H1 (cell line): ENCODE measurements around the gene SPAG4. TPM values are rescaled to one million over a fixed set of nuclear protein-coding genes. Genes with fewer than 3 reads are reported as not detected.

Source experiments
- BACH1 ChIP-seq: IDR thresholded peaks from 2 replicates; pipeline ENCODE4 v1.6.1; 2012; ENCODE audit warnings: low read length, improper control_type of control experiment
- CEBPB ChIP-seq: IDR thresholded peaks from 2 replicates; pipeline ENCODE4 v1.6.1; 2012; ENCODE audit warnings: low read depth, low read length
- CHD2 ChIP-seq: IDR thresholded peaks from 2 replicates; pipeline ENCODE4 v1.6.1; 2012; ENCODE audit warnings: low read length, improper control_type of control experiment
- E2F6 ChIP-seq: IDR thresholded peaks from 2 replicates; pipeline ENCODE4 v1.6.1; 2012; ENCODE audit warnings: inconsistent platforms
- EGR1 ChIP-seq: IDR thresholded peaks from 2 replicates; pipeline ENCODE4 v1.6.1; 2011; ENCODE audit warnings: low read depth, low read length, borderline replicate concordance
- EP300 ChIP-seq, 2 experiments: IDR thresholded peaks; 1 replicate in 1 of 2; 2 replicates in 1 of 2; pipeline ENCODE4 v1.6.1; 2011 to 2012; ENCODE audit warnings: low read depth in 2 of 2, low read length in 2 of 2, mild to moderate bottlenecking in 2 of 2, borderline replicate concordance in 1 of 2, inconsistent platforms in 1 of 2, moderate library complexity in 1 of 2
- FOSL1 ChIP-seq: IDR thresholded peaks from 2 replicates; pipeline ENCODE4 v1.6.1; 2011; ENCODE audit warnings: mild to moderate bottlenecking, low read depth, low read length, moderate library complexity; ENCODE audit not compliant: insufficient read depth
- GABPA ChIP-seq: IDR thresholded peaks from 2 replicates; pipeline ENCODE4 v1.6.1; 2011; ENCODE audit warnings: mild to moderate bottlenecking, low read length, moderate library complexity, borderline replicate concordance; ENCODE audit not compliant: insufficient read depth
- HDAC2 ChIP-seq, 2 experiments: fragments of 300-600 bp in 1 of 2; sonication (generic) in 1 of 2; IDR thresholded peaks; 2 replicates each; pipeline ENCODE4 v1.6.1; 2011 to 2012; ENCODE audit warnings: low read depth in 2 of 2, low read length in 2 of 2, mild to moderate bottlenecking in 2 of 2, moderate library complexity in 2 of 2, borderline replicate concordance in 1 of 2, inconsistent platforms in 1 of 2
- KDM1A ChIP-seq: fragments of 200-600, 300-600 bp; sonication (generic); IDR thresholded peaks from 2 replicates; pipeline ENCODE4 v1.7.1; 2016; ENCODE audit warnings: mild to moderate bottlenecking, low read length, borderline replicate concordance
- KDM4A ChIP-seq: IDR thresholded peaks from one replicate; pipeline ENCODE4 v1.7.1; 2012; ENCODE audit warnings: low read depth, mild to moderate bottlenecking, moderate library complexity, low read length, inconsistent platforms; ENCODE audit not compliant: severe bottlenecking
- MAX ChIP-seq: IDR thresholded peaks from 2 replicates; pipeline ENCODE4 v1.6.1; 2012; ENCODE audit warnings: inconsistent platforms
- PHF8 ChIP-seq: fragments of 200-600 bp; sonication (generic); conservative IDR thresholded peaks from 2 replicates; pipeline ENCODE4 v1.7.1; 2012; ENCODE audit warnings: low read depth, mild to moderate bottlenecking, inconsistent platforms, low read length, moderate library complexity
- RBBP5 ChIP-seq: IDR thresholded peaks from 2 replicates; pipeline ENCODE4 v1.7.1; 2012; ENCODE audit warnings: low read depth, mild to moderate bottlenecking, inconsistent platforms, low read length, moderate library complexity, borderline replicate concordance
- SIRT6 ChIP-seq: IDR thresholded peaks from one replicate; pipeline ENCODE4 v1.7.1; 2012; ENCODE audit warnings: low read length, inconsistent platforms
- SP2 ChIP-seq: IDR thresholded peaks from 2 replicates; pipeline ENCODE4 v1.6.1; 2012; ENCODE audit warnings: mild to moderate bottlenecking, low read length, inconsistent platforms
- SRF ChIP-seq: IDR thresholded peaks from 2 replicates; pipeline ENCODE4 v1.6.1; 2011; ENCODE audit warnings: mild to moderate bottlenecking, low read depth, low read length, moderate library complexity
- SUZ12 ChIP-seq: fragments of 200-600 bp; sonication (generic); IDR thresholded peaks from 2 replicates; pipeline ENCODE4 v1.6.1; 2012; ENCODE audit warnings: mild to moderate bottlenecking, inconsistent platforms, low read length, moderate library complexity, mixed read lengths
- TBP ChIP-seq: IDR thresholded peaks from 2 replicates; pipeline ENCODE4 v1.6.1; 2011; ENCODE audit warnings: low read depth, low read length, improper control_type of control experiment
- TCF12 ChIP-seq: IDR thresholded peaks from 2 replicates; pipeline ENCODE4 v1.6.1; 2011; ENCODE audit warnings: low read depth, mild to moderate bottlenecking, low read length
- USF2 ChIP-seq: IDR thresholded peaks from 2 replicates; pipeline ENCODE4 v1.6.1; 2011; ENCODE audit warnings: low read length, improper control_type of control experiment
- polyA plus RNA-seq, 7 experiments: library from polyadenylated mRNA; depleted of rRNA in 3 of 7; stranded (reverse) in 5 of 7; unstranded in 2 of 7; fragments of >200 nt in 5 of 7; fragments of 200-250 nt in 2 of 7; gene quantifications; 1 replicate in 5 of 7; 2 replicates in 1 of 7; 4 replicates in 1 of 7; pipeline versions ENCODE4 v1.2.1 to v1.2.3, GENCODE V29; 2011 to 2013; ENCODE audit warnings: missing spikeins in 2 of 7, mixed read lengths in 2 of 7
- total RNA-seq: library from RNA; stranded (reverse); fragmentation: NEBNext Ultra II Directional; extraction: Animal tissue kit (Norgen Biotek cat#: 25700); gene quantifications from 2 replicates; pipeline ENCODE4 v1.2.1, GENCODE V29; 2021

SPAG4 gene
- total and polyA plus RNA-seq, 2 of the 8 experiments (the other 6 are each of a cell fraction or from before 2014, with no cell fraction given): 2.4 to 6.0 TPM

GRCh38 chr20:35600993-35601973, 14.3 kb upstream of the SPAG4 start (continued):
- no peak for TF ChIP-seq TCF12
- no peak for TF ChIP-seq CHD2
- no peak for TF ChIP-seq EP300 (IDR thresholded peaks at IDR 0.05; ENCODE audit: borderline replicate concordance in 1 of 2, low read depth in 2 of 2, low read length in 2 of 2)
- peak in 1 of 2 experiments; percentile 97; a peak in 2 of 4 replicates for TF ChIP-seq HDAC2 (IDR thresholded peaks at IDR 0.05; ENCODE audit: borderline replicate concordance in 1 of 2, low read depth in 2 of 2, low read length in 2 of 2)
- TF ChIP-seq CEBPB: no peak
- peak; percentile 100 for TF ChIP-seq E2F6
- TF ChIP-seq FOSL1: no peak
- no peak for TF ChIP-seq KDM1A
- no peak; the same call in 1 of the 2 replicates for TF ChIP-seq SUZ12
- TF ChIP-seq EGR1: no peak
- no peak for TF ChIP-seq SP2
- TF ChIP-seq GABPA: no peak
- no peak for TF ChIP-seq PHF8
- TF ChIP-seq MAX: peak; percentile 100
- TF ChIP-seq KDM4A: peak; percentile 65
- TF ChIP-seq RBBP5: 0 out of 2 replicates have a peak, but pooled peaks have one; percentile 65
- TF ChIP-seq TBP: no peak
- TF ChIP-seq BACH1: no peak
- no peak; the same call in 1 of the 2 replicates for TF ChIP-seq USF2
- TF ChIP-seq SIRT6: no peak
- TF ChIP-seq SRF: no peak
